ENCODE data around the gene PAK4. TPM values are rescaled to one million over a fixed set of nuclear protein-coding genes. Genes with fewer than 3 reads are reported as not detected.

PAK4 gene
- total and polyA plus RNA-seq, 10 of the 15 experiments (the other 5 are each of a cell fraction or from before 2014, with no cell fraction given): 0.08 to 19.3 (median 5.9) TPM

DNA sequence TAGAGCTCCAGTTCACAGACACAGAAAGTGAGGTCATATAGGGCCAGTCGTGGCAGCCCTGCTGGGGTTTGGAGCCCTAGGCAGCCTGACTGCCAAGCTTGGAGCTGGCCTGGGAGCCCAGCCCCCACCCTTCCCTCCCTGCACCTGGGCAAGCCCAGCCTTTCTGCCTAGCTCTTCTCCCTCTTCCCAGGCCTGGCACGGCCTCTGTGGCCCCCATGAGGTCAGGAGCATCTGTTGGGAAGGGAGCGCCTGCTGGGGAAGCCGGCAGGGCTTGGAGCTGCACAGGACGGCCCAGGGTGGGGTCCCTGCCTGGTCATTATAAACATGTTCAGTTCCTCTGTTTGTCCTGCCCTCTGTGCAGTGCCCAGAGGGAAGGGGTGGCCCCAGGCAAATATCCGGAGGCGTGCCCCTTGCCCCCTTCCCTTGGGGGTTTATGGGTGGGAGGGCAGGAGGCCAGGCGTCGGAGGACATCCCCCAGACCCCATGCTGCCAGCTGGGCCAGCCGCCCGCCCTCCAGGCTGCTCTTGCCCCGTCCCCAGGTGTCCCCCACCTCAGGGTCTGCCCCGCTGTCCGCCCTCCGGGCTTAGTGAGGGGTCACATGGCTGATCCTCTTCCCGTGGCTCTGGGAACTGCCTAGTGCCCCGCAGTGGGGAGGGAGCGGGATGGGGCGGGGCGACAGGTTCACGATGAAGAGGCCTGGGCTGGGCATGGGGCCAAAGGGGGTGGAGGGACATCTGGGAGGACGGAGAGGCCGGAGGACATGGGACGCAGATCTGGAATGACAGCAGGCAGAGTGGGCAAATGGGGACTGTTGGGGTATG, 41.2 kb downstream of the PAK4 start (continued):
- TF ChIP-seq, protein P1, sequence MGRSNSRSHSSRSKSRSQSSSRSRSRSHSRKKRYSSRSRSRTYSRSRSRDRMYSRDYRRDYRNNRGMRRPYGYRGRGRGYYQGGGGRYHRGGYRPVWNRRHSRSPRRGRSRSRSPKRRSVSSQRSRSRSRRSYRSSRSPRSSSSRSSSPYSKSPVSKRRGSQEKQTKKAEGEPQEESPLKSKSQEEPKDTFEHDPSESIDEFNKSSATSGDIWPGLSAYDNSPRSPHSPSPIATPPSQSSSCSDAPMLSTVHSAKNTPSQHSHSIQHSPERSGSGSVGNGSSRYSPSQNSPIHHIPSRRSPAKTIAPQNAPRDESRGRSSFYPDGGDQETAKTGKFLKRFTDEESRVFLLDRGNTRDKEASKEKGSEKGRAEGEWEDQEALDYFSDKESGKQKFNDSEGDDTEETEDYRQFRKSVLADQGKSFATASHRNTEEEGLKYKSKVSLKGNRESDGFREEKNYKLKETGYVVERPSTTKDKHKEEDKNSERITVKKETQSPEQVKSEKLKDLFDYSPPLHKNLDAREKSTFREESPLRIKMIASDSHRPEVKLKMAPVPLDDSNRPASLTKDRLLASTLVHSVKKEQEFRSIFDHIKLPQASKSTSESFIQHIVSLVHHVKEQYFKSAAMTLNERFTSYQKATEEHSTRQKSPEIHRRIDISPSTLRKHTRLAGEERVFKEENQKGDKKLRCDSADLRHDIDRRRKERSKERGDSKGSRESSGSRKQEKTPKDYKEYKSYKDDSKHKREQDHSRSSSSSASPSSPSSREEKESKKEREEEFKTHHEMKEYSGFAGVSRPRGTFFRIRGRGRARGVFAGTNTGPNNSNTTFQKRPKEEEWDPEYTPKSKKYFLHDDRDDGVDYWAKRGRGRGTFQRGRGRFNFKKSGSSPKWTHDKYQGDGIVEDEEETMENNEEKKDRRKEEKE (IDR thresholded peaks at IDR 0.05): no peak
- TF ChIP-seq RB1 (IDR thresholded peaks at IDR 0.05; ENCODE audit: borderline replicate concordance) (no peak), SMAD1 (IDR thresholded peaks at IDR 0.05; ENCODE audit: low read depth, partially characterized antibody) (no peak), FOXM1 (IDR thresholded peaks at IDR 0.05; ENCODE audit: low read depth, low read length) (no peak), SPI1 (IDR thresholded peaks at IDR 0.05; ENCODE audit: borderline replicate concordance, insufficient read depth, low read depth, low read length) (no peak), TARDBP (IDR thresholded peaks at IDR 0.05; ENCODE audit: borderline replicate concordance) (no peak), EED (IDR thresholded peaks at IDR 0.05; ENCODE audit: low read depth) (no peak)
- TF ChIP-seq, protein P2, sequence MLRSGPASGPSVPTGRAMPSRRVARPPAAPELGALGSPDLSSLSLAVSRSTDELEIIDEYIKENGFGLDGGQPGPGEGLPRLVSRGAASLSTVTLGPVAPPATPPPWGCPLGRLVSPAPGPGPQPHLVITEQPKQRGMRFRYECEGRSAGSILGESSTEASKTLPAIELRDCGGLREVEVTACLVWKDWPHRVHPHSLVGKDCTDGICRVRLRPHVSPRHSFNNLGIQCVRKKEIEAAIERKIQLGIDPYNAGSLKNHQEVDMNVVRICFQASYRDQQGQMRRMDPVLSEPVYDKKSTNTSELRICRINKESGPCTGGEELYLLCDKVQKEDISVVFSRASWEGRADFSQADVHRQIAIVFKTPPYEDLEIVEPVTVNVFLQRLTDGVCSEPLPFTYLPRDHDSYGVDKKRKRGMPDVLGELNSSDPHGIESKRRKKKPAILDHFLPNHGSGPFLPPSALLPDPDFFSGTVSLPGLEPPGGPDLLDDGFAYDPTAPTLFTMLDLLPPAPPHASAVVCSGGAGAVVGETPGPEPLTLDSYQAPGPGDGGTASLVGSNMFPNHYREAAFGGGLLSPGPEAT (IDR thresholded peaks at IDR 0.05; ENCODE audit: low read depth): no peak
